ENCODE data around the gene MOB4. TPM values are rescaled to one million over a fixed set of nuclear protein-coding genes. Genes with fewer than 3 reads are reported as not detected.

Gene MOB4
- polyA plus RNA-seq, 1 donor from 2014 or later: 81.5 TPM

GRCh38 chr2:197575987-197576386 lies 60.1 kb downstream of the MOB4 start:
- H3K79me2 ChIP-seq (replicated peaks; ENCODE audit: insufficient read depth, low read length): no peaks in the 10 kb centered on the region
- peaks cover 10% of the 10 kb centered on the region for H3K9me3 ChIP-seq (ENCODE audit: low read length)
- no peaks in the 10 kb centered on the region for H3K36me3 ChIP-seq (ENCODE audit: insufficient read depth, low read length)
- no peak overlapping the region for H3K27ac ChIP-seq (ENCODE audit: low read length)
- no peaks in the 10 kb centered on the region for H3K9me2 ChIP-seq (ENCODE audit: insufficient read depth, low read length)
- no peak for TF ChIP-seq CTCF (IDR thresholded peaks at IDR 0.05; ENCODE audit: poor library complexity, severe bottlenecking)
- no peak for TF ChIP-seq POLR2AphosphoS5 (IDR thresholded peaks at IDR 0.05)
- no peak for TF ChIP-seq RAD21 (conservative IDR thresholded peaks at IDR 0.05)
- TF ChIP-seq MXI1 (conservative IDR thresholded peaks at IDR 0.05; ENCODE audit: poor library complexity, severe bottlenecking): no peak
- no peak overlapping the region for H3K4me3 ChIP-seq (ENCODE audit: low read length)
- no peaks in the 10 kb centered on the region for H3F3A ChIP-seq (ENCODE audit: insufficient read depth, low read length, poor library complexity, severe bottlenecking)
- no peak overlapping the region for H3K9ac ChIP-seq (ENCODE audit: low read length)
- H3K27me3 ChIP-seq (ENCODE audit: insufficient read depth, low read depth, low read length): no peaks in the 10 kb centered on the region
- H3K4me2 ChIP-seq (ENCODE audit: low read length): no peak overlapping the region
- no peaks in the 10 kb centered on the region for H4K20me1 ChIP-seq (ENCODE audit: insufficient read depth)
- no peak overlapping the region for H2AFZ ChIP-seq (ENCODE audit: low read depth, low read length)

GRCh38 chr2:197576631-197577030 lies 60.8 kb downstream of the MOB4 start:
- Histone ChIP-seq H3K27ac (ENCODE audit: low read length) (no peak overlapping the region), H3K79me2 (replicated peaks; ENCODE audit: insufficient read depth, low read length) (no peaks in the 10 kb centered on the region), H3K4me3 (ENCODE audit: low read length) (no peak overlapping the region), H2AFZ (ENCODE audit: low read depth, low read length) (no peak overlapping the region), H3K9me2 (ENCODE audit: insufficient read depth, low read length) (no peaks in the 10 kb centered on the region), H3K36me3 (ENCODE audit: insufficient read depth, low read length) (no peaks in the 10 kb centered on the region), H3K9me3 (ENCODE audit: low read length) (peaks cover 10% of the 10 kb centered on the region), H4K20me1 (ENCODE audit: insufficient read depth) (no peaks in the 10 kb centered on the region), H3K27me3 (ENCODE audit: insufficient read depth, low read depth, low read length) (no peaks in the 10 kb centered on the region), H3K4me2 (ENCODE audit: low read length) (no peak overlapping the region), H3K9ac (ENCODE audit: low read length) (no peak overlapping the region), H3F3A (ENCODE audit: insufficient read depth, low read length, poor library complexity, severe bottlenecking) (no peaks in the 10 kb centered on the region)
- TF ChIP-seq TAF1 (IDR thresholded peaks at IDR 0.05; ENCODE audit: low read depth) (no peak), SMC3 (conservative IDR thresholded peaks at IDR 0.05; ENCODE audit: poor library complexity) (no peak), EP300 (conservative IDR thresholded peaks at IDR 0.05; ENCODE audit: poor library complexity, severe bottlenecking) (no peak), POLR2AphosphoS5 (IDR thresholded peaks at IDR 0.05) (no peak), REST (IDR thresholded peaks at IDR 0.05; ENCODE audit: borderline replicate concordance) (no peak), EZH2 (IDR thresholded peaks at IDR 0.05; ENCODE audit: borderline replicate concordance, insufficient read depth, low read length, poor library complexity, severe bottlenecking) (no peak), RAD21 (conservative IDR thresholded peaks at IDR 0.05) (no peak), MXI1 (conservative IDR thresholded peaks at IDR 0.05; ENCODE audit: poor library complexity, severe bottlenecking) (no peak), CTCF (IDR thresholded peaks at IDR 0.05; ENCODE audit: poor library complexity, severe bottlenecking) (no peak)
